HL-60 (cell line): Measurements from ENCODE around the gene DBF4B.

Experiments used
- DNase-seq, 2 experiments: peaks; one replicate each; pipeline ENCODE4 v3.0.0-alpha.2; 2010 to 2020; ENCODE audit warnings: low read depth in 1 of 2, low spot score in 1 of 2
- H3K27ac ChIP-seq: fragments of 250-450 bp; sonication (Bioruptor Pico); replicated peaks from 2 replicates; pipeline ENCODE4 v1.5.1; 2020; ENCODE audit warnings: mild to moderate bottlenecking, moderate library complexity
- H3K27me3 ChIP-seq: fragments of 250-450 bp; sonication (Bioruptor Pico); 2 replicates; pipeline ENCODE4 v1.5.1; 2021; ENCODE audit warnings: mild to moderate bottlenecking, moderate library complexity; ENCODE audit not compliant: insufficient read depth, poor library complexity, severe bottlenecking
- H3K4me3 ChIP-seq: replicated peaks from 2 replicates; pipeline ENCODE4 v1.5.1; 2011; ENCODE audit warnings: mild to moderate bottlenecking, control low read depth, low read length; ENCODE audit not compliant: insufficient read depth
- GABPA ChIP-seq: IDR thresholded peaks from 2 replicates; pipeline ENCODE4 v1.6.1; 2012; ENCODE audit warnings: low read depth
- POLR2AphosphoS5 ChIP-seq: IDR thresholded peaks from 2 replicates; pipeline ENCODE4 v1.6.1; 2012; ENCODE audit warnings: low read depth
- SPI1 ChIP-seq: IDR thresholded peaks from 2 replicates; pipeline ENCODE4 v1.6.1; 2012; ENCODE audit warnings: low read depth, mild to moderate bottlenecking, borderline replicate concordance
- TF ChIP-seq, protein P1 (sequence below): IDR thresholded peaks from 2 replicates; pipeline ENCODE4 v1.6.1; 2012; ENCODE audit warnings: low read depth; ENCODE audit not compliant: insufficient replicate concordance
- TF ChIP-seq, protein P2 (sequence below): IDR thresholded peaks from one replicate; pipeline ENCODE4 v1.5.1; 2011; ENCODE audit warnings: low read length, control low read depth, inconsistent platforms; ENCODE audit not compliant: insufficient read depth

The DBF4B gene

DNA sequence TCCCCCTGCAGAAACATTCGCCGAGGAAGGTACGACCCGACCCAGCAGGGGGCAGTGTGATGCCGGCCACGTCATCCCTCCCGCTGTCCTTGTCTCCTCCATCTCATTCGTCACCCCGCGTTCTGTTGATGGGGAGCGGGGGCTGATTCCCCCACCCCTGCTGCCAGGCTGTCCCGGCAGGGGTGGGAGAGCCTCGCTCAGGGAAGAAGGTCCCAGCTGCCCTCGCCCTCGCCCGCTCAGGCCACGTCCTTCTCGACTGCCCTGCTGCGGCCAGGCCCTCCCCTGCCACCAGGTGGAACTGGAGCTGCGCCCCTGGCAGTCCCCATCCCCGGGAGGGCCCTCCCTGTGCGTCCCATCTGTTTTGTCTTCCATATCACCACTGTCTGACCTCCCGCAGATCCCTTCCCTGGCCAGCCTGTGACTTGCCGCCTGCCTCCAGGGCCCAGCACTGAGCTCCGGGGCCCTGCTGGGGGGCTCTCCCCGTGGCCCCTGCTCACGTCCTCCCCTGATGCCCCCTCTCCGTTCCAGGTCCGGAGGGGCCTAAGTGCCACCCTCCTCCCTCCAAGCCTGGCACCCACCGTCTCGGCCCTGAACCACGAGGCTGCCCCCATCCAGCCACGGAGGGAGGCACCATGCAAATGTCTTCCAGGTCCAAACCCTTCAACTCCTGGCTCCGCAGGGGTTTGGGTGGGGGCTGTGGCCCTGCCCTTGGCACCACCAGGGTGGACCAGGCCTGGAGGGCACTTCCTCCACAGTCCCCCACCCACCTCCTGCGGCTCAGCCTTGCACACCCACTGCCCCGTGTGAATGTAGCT, 71.0 kb downstream of the DBF4B start:
- TF ChIP-seq, protein P1, sequence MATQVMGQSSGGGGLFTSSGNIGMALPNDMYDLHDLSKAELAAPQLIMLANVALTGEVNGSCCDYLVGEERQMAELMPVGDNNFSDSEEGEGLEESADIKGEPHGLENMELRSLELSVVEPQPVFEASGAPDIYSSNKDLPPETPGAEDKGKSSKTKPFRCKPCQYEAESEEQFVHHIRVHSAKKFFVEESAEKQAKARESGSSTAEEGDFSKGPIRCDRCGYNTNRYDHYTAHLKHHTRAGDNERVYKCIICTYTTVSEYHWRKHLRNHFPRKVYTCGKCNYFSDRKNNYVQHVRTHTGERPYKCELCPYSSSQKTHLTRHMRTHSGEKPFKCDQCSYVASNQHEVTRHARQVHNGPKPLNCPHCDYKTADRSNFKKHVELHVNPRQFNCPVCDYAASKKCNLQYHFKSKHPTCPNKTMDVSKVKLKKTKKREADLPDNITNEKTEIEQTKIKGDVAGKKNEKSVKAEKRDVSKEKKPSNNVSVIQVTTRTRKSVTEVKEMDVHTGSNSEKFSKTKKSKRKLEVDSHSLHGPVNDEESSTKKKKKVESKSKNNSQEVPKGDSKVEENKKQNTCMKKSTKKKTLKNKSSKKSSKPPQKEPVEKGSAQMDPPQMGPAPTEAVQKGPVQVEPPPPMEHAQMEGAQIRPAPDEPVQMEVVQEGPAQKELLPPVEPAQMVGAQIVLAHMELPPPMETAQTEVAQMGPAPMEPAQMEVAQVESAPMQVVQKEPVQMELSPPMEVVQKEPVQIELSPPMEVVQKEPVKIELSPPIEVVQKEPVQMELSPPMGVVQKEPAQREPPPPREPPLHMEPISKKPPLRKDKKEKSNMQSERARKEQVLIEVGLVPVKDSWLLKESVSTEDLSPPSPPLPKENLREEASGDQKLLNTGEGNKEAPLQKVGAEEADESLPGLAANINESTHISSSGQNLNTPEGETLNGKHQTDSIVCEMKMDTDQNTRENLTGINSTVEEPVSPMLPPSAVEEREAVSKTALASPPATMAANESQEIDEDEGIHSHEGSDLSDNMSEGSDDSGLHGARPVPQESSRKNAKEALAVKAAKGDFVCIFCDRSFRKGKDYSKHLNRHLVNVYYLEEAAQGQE: no peak
- TF ChIP-seq, protein P2, sequence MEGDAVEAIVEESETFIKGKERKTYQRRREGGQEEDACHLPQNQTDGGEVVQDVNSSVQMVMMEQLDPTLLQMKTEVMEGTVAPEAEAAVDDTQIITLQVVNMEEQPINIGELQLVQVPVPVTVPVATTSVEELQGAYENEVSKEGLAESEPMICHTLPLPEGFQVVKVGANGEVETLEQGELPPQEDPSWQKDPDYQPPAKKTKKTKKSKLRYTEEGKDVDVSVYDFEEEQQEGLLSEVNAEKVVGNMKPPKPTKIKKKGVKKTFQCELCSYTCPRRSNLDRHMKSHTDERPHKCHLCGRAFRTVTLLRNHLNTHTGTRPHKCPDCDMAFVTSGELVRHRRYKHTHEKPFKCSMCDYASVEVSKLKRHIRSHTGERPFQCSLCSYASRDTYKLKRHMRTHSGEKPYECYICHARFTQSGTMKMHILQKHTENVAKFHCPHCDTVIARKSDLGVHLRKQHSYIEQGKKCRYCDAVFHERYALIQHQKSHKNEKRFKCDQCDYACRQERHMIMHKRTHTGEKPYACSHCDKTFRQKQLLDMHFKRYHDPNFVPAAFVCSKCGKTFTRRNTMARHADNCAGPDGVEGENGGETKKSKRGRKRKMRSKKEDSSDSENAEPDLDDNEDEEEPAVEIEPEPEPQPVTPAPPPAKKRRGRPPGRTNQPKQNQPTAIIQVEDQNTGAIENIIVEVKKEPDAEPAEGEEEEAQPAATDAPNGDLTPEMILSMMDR: peak; percentile 64
- no peak overlapping the region for H3K27ac ChIP-seq
- peak in 1 of 2 experiments; percentile 78 for DNase-seq
- H3K4me3 ChIP-seq: peak overlapping the region; percentile 34
- H3K27me3 ChIP-seq: no peaks in the 10 kb centered on the region

DNA sequence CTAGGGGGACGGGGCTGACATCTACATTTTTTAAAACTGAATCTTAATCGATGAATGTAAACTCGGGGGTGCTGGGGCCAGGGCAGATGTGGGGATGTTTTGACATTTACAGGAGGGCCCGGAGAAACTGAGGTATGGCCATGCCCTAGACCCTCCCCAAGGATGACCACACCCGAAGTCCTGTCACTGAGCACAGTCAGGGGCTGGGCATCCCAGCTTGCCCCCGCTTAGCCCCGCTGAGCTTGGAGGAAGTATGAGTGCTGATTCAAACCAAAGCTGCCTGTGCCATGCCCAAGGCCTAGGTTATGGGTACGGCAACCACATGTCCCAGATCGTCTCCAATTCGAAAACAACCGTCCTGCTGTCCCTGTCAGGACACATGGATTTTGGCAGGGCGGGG, 71.7 kb downstream of the DBF4B start:
- Histone ChIP-seq H3K27me3 (no peaks in the 10 kb centered on the region), H3K27ac (no peak overlapping the region), H3K4me3 (no peak overlapping the region)
- TF ChIP-seq GABPA (no peak), SPI1 (no peak), POLR2AphosphoS5 (no peak)
- TF ChIP-seq, protein P2: no peak
- TF ChIP-seq, protein P1: no peak
- no peak for DNase-seq

- Histone ChIP-seq H3K27ac (no peak overlapping the region), H3K27me3 (no peaks in the 10 kb centered on the region), H3K4me3 (no peak overlapping the region)
- TF ChIP-seq, protein P1: no peak
- TF ChIP-seq, protein P2: no peak
- TF ChIP-seq SPI1: no peak
- no peak for TF ChIP-seq GABPA
- no peak for TF ChIP-seq POLR2AphosphoS5
- no peak for DNase-seq
Observed at GRCh38 chr17:44780845-44781480, 72.5 kb downstream of the DBF4B start.
